ENCODE data around the gene ID4. TPM values are rescaled to one million over a fixed set of nuclear protein-coding genes. Genes with fewer than 3 reads are reported as not detected.

ID4 gene
- total and polyA plus RNA-seq, 2 of the 8 experiments (the other 6 are each of a cell fraction or from before 2014, with no cell fraction given) = 2.0 to 8.3 TPM

GRCh38 chr6:19788686-19789085 lies 48.5 kb upstream of the ID4 start:
- Histone ChIP-seq H3K56ac (replicated peaks; ENCODE audit: insufficient read length, low read depth, low read length) (no peak overlapping the region), H3K23ac (ENCODE audit: insufficient read length) (no peak overlapping the region), H3K23me2 (ENCODE audit: low read depth, low read length) (no peaks in the 10 kb centered on the region), H2AK5ac (ENCODE audit: low read depth, low read length) (no peak overlapping the region), H3K79me1 (ENCODE audit: low read depth, low read length) (no peaks in the 10 kb centered on the region), H3K18ac (ENCODE audit: extremely low read depth, low read length) (no peak overlapping the region), H3K27me3 (replicated peaks in 1 of 4; ENCODE audit: control insufficient read depth in 3 of 4, extremely low read depth in 1 of 4, insufficient read depth in 3 of 4, low read length in 3 of 4) (no peaks in the 10 kb centered on the region), H3K27ac (ENCODE audit: low read depth, low read length) (no peak overlapping the region), H4K5ac (ENCODE audit: insufficient read length, low read depth, low read length) (no peak overlapping the region), H4K8ac (ENCODE audit: extremely low read depth, insufficient read depth, low read length) (no peak overlapping the region), H3K36me3 (ENCODE audit: control insufficient read depth in 2 of 4, insufficient read depth in 4 of 4, low read length in 3 of 4) (no peaks in the 10 kb centered on the region; a peak in 1 of 8 replicates), H2BK120ac (replicated peaks; ENCODE audit: low read depth, low read length) (no peak overlapping the region), H3K14ac (ENCODE audit: insufficient read length) (no peak overlapping the region), H3K9me3 (ENCODE audit: insufficient read depth in 2 of 2, low read depth in 1 of 2, low read length in 1 of 2) (no peaks in the 10 kb centered on the region; a peak in 1 of 4 replicates), H3K4me3 (ENCODE audit: extremely low read depth in 1 of 4, insufficient read depth in 2 of 4, low read depth in 3 of 4, low read length in 4 of 4) (no peak overlapping the region), H2BK20ac (ENCODE audit: low read length) (no peak overlapping the region), H3K4me1 (replicated peaks in 1 of 4; ENCODE audit: control insufficient read depth in 3 of 4, insufficient read depth in 4 of 4, low read length in 3 of 4) (no peaks in the 10 kb centered on the region), H4K20me1 (replicated peaks in 1 of 2; ENCODE audit: control insufficient read depth in 1 of 2, insufficient read depth in 2 of 2, low read length in 2 of 2) (no peaks in the 10 kb centered on the region), H3K79me2 (ENCODE audit: control insufficient read depth in 1 of 2, insufficient read depth in 2 of 2, low read length in 2 of 2) (no peaks in the 10 kb centered on the region), H2BK15ac (ENCODE audit: low read length) (no peak overlapping the region), H2BK5ac (ENCODE audit: low read depth, low read length) (no peak overlapping the region), H3K4ac (replicated peaks; ENCODE audit: insufficient read length, low read depth, low read length) (no peak overlapping the region), H2AFZ (ENCODE audit: low read length) (no peak overlapping the region), H3K9ac (replicated peaks in 1 of 4; ENCODE audit: extremely low read depth in 1 of 4, low read depth in 3 of 4, low read length in 3 of 4) (no peak overlapping the region), H4K91ac (replicated peaks; ENCODE audit: insufficient read length, low read length) (no peak overlapping the region), H2BK12ac (ENCODE audit: low read depth, low read length) (no peak overlapping the region), H3K4me2 (ENCODE audit: insufficient read depth in 1 of 2, low read depth in 2 of 2, low read length in 2 of 2) (no peak overlapping the region)
- FAIRE-seq (no peak), DNase-seq (ENCODE audit: low read depth in 1 of 2, low spot score in 2 of 2) (no peak)
- ChIA-PET CTCF (ENCODE audit: partially characterized antibody) (interaction anchor here (1.1 kb wide), 1 partner anchor 316 kb away, joined by 3 read pairs; no protein-coding TSS in a partner anchor), POLR2A (ENCODE audit: partially characterized antibody) (interaction anchor here (0.6 kb wide), 1 partner anchor 23 kb away, joined by 3 read pairs; no protein-coding TSS in a partner anchor)
- WGBS, 2 experiments (ENCODE audit: extremely low coverage in 1 of 2, insufficient coverage in 1 of 2, insufficient read length in 1 of 2, insufficient replicate concordance in 2 of 2, low coverage in 1 of 2, low lambda C conversion rate in 2 of 2, missing lambda C conversion rate in 1 of 2) = 79% methylated on average over 1 of the region's 1 CpG; no CpG with 5 or more reads in 1 of the 2 experiments
- TF ChIP-seq HDAC2 (IDR thresholded peaks at IDR 0.05; ENCODE audit: borderline replicate concordance in 1 of 2, low read depth in 2 of 2, low read length in 2 of 2) = no peak

Measured in H1 (cell line).